ENCODE results near the gene FAM20C.

FAM20C gene

GRCh38 chr7:165661-166337 is 26.6 kb upstream of the FAM20C start:
- H3K4me3 ChIP-seq (ENCODE audit: low read depth, low read length), result no peak overlapping the region
- TF ChIP-seq CTCF (IDR thresholded peaks at IDR 0.05; ENCODE audit: low read depth, low read length), result no peak

GRCh38 chr7:166338-167060 is 25.9 kb upstream of the FAM20C start:
- no peak for TF ChIP-seq CTCF (IDR thresholded peaks at IDR 0.05; ENCODE audit: low read depth, low read length)
- no peak overlapping the region for H3K4me3 ChIP-seq (ENCODE audit: low read depth, low read length)

- no peak overlapping the region for H3K4me3 ChIP-seq (ENCODE audit: low read depth, low read length)
- TF ChIP-seq CTCF (IDR thresholded peaks at IDR 0.05; ENCODE audit: low read depth, low read length), result no peak
Measured at GRCh38 chr7:167090-167855, 25.1 kb upstream of the FAM20C start.

- TF ChIP-seq CTCF (IDR thresholded peaks at IDR 0.05; ENCODE audit: low read depth, low read length), result no peak
- no peak overlapping the region for H3K4me3 ChIP-seq (ENCODE audit: low read depth, low read length)
Measured at GRCh38 chr7:167976-168791, 24.2 kb upstream of the FAM20C start.

GRCh38 chr7:169276-170172 is 22.8 kb upstream of the FAM20C start:
- no peak overlapping the region for H3K4me3 ChIP-seq (ENCODE audit: low read depth, low read length)
- TF ChIP-seq CTCF (IDR thresholded peaks at IDR 0.05; ENCODE audit: low read depth, low read length), result no peak
